ENCODE results near the gene MTMR3. TPM values are rescaled to one million over a fixed set of nuclear protein-coding genes. Genes with fewer than 3 reads are reported as not detected.

The MTMR3 gene
- total and polyA plus RNA-seq, 2 of the 8 experiments (the other 6 are each of a cell fraction or from before 2014, with no cell fraction given): 16.9 to 18.5 TPM

- Histone ChIP-seq H2BK15ac (ENCODE audit: low read length) (no peak overlapping the region), H2AFZ (ENCODE audit: low read length) (no peak overlapping the region), H3K18ac (ENCODE audit: extremely low read depth, low read length) (no peak overlapping the region), H2BK120ac (replicated peaks; ENCODE audit: low read depth, low read length) (no peak overlapping the region), H3K56ac (replicated peaks; ENCODE audit: insufficient read length, low read depth, low read length) (no peak overlapping the region), H4K20me1 (replicated peaks in 1 of 2; ENCODE audit: control insufficient read depth in 1 of 2, insufficient read depth in 2 of 2, low read length in 2 of 2) (peaks cover 0 to 2% of the 10 kb centered on the region in 2 experiments), H3K4ac (replicated peaks; ENCODE audit: insufficient read length, low read depth, low read length) (no peak overlapping the region), H3K4me1 (replicated peaks in 1 of 4; ENCODE audit: control insufficient read depth in 3 of 4, insufficient read depth in 4 of 4, low read length in 3 of 4) (0 out of 7 replicates have a peak, but pooled peaks cover 0 to under 1% (median 0%) of the 10 kb centered on the region in 4 experiments), H3K9ac (replicated peaks in 1 of 4; ENCODE audit: extremely low read depth in 1 of 4, low read depth in 3 of 4, low read length in 3 of 4) (no peak overlapping the region), H4K8ac (ENCODE audit: extremely low read depth, insufficient read depth, low read length) (no peak overlapping the region), H3K23ac (ENCODE audit: insufficient read length) (no peak overlapping the region), H3K27me3 (replicated peaks in 1 of 4; ENCODE audit: control insufficient read depth in 3 of 4, extremely low read depth in 1 of 4, insufficient read depth in 3 of 4, low read length in 3 of 4) (no peaks in the 10 kb centered on the region), H3K27ac (ENCODE audit: low read depth, low read length) (no peak overlapping the region), H4K91ac (replicated peaks; ENCODE audit: insufficient read length, low read length) (no peak overlapping the region), H2BK5ac (ENCODE audit: low read depth, low read length) (no peak overlapping the region), H3K14ac (ENCODE audit: insufficient read length) (no peak overlapping the region), H2BK20ac (ENCODE audit: low read length) (no peak overlapping the region), H3K9me3 (ENCODE audit: insufficient read depth in 2 of 2, low read depth in 1 of 2, low read length in 1 of 2) (no peaks in the 10 kb centered on the region), H3K79me1 (ENCODE audit: low read depth, low read length) (no peaks in the 10 kb centered on the region), H2BK12ac (ENCODE audit: low read depth, low read length) (no peak overlapping the region), H3K4me2 (ENCODE audit: insufficient read depth in 1 of 2, low read depth in 2 of 2, low read length in 2 of 2) (no peak overlapping the region), H3K4me3 (ENCODE audit: extremely low read depth in 1 of 4, insufficient read depth in 2 of 4, low read depth in 3 of 4, low read length in 4 of 4) (no peak overlapping the region), H3K79me2 (ENCODE audit: control insufficient read depth in 1 of 2, insufficient read depth in 2 of 2, low read length in 2 of 2) (peaks cover 0 to 33% of the 10 kb centered on the region in 2 experiments; a peak in 3 of 4 replicates), H4K5ac (ENCODE audit: insufficient read length, low read depth, low read length) (no peak overlapping the region), H3K36me3 (ENCODE audit: control insufficient read depth in 2 of 4, insufficient read depth in 4 of 4, low read length in 3 of 4) (no peaks in the 10 kb centered on the region), H3K23me2 (ENCODE audit: low read depth, low read length) (no peaks in the 10 kb centered on the region), H2AK5ac (ENCODE audit: low read depth, low read length) (no peak overlapping the region)
- 94% methylated on average over 1 of the region's 1 CpG; no CpG with 5 or more reads in 1 of the 2 experiments for WGBS, 2 experiments (ENCODE audit: extremely low coverage in 1 of 2, insufficient coverage in 1 of 2, insufficient read length in 1 of 2, insufficient replicate concordance in 2 of 2, low coverage in 1 of 2, low lambda C conversion rate in 2 of 2, missing lambda C conversion rate in 1 of 2)
- FAIRE-seq (no peak), DNase-seq (ENCODE audit: low read depth in 1 of 2, low spot score in 2 of 2) (no peak)
- TF ChIP-seq CBX8 (IDR thresholded peaks at IDR 0.05; ENCODE audit: borderline replicate concordance, low read depth, low read length) (no peak), CREB1 (IDR thresholded peaks at IDR 0.05) (no peak), SIX5 (IDR thresholded peaks at IDR 0.05; ENCODE audit: low read depth, low read length) (no peak), TEAD4 (IDR thresholded peaks at IDR 0.05; ENCODE audit: low read depth, low read length) (no peak), BRCA1 (IDR thresholded peaks at IDR 0.05; ENCODE audit: low read depth, low read length) (no peak), SIN3A (conservative IDR thresholded peaks at IDR 0.05 in 1 of 2, IDR thresholded peaks at IDR 0.05 in 1 of 2; ENCODE audit: low read depth in 1 of 2, low read length in 2 of 2) (no peak), HDAC2 (IDR thresholded peaks at IDR 0.05; ENCODE audit: borderline replicate concordance in 1 of 2, low read depth in 2 of 2, low read length in 2 of 2) (no peak), MAFK (IDR thresholded peaks at IDR 0.05; ENCODE audit: low read depth, low read length) (no peak), CHD1 (IDR thresholded peaks at IDR 0.05; ENCODE audit: low read depth, low read length) (no peak), KDM4A (IDR thresholded peaks at IDR 0.05; ENCODE audit: low read depth, low read length, severe bottlenecking) (no peak), BACH1 (IDR thresholded peaks at IDR 0.05; ENCODE audit: low read length) (no peak), TAF1 (IDR thresholded peaks at IDR 0.05; ENCODE audit: low read depth, low read length) (no peak)
- POLR2A ChIA-PET (ENCODE audit: partially characterized antibody): interaction anchor here (1.4 kb wide), 1 partner anchor 9 kb away, joined by 3 read pairs; no protein-coding TSS in a partner anchor
- CTCF ChIA-PET (ENCODE audit: partially characterized antibody): interaction anchor here (1.1 to 1.4 kb wide), 2 partner anchors 48 to 143 kb away, joined by 3 read pairs; no protein-coding TSS in a partner anchor
These were observed 73.7 kb downstream of the MTMR3 start for GRCh38 chr22:29956680-29957079.
